Memory B cell (primary cell): ENCODE results near the gene ATP8A2.
A peak's percentile ranks its signal among the peaks of the same experiment; 100 is the strongest.
"Not testable (repeated sequence)": the region's sequence is repeated elsewhere in the genome, so short reads cannot be mapped to it uniquely, and the experiment has no call there.

ENCODE experiments used
- ATAC-seq: fragments of 150-1000 bp; cut with Tn5 transposase; 2 replicates; pipeline ENCODE4 v1.10.0; 2021; ENCODE audit warnings: low read depth, mild to moderate bottlenecking, moderate library complexity
- DNase-seq, 2 donors: peaks; one replicate each; pipeline ENCODE4 v3.0.0; 2022; ENCODE audit warnings: low spot score in 2 of 2
- H3K27ac Mint-ChIP-seq: one replicate; pipeline ENCODE4 v1.8.0; 2022; ENCODE audit warnings: mild to moderate bottlenecking, moderate library complexity, mixed read lengths
- H3K27me3 Mint-ChIP-seq: one replicate; pipeline ENCODE4 v1.8.0; 2022; ENCODE audit warnings: mixed read lengths
- H3K36me3 Mint-ChIP-seq: one replicate; pipeline ENCODE4 v1.8.0; 2022; ENCODE audit warnings: mild to moderate bottlenecking, mixed read lengths
- H3K4me1 Mint-ChIP-seq: one replicate; pipeline ENCODE4 v1.8.0; 2022; ENCODE audit warnings: mixed read lengths
- H3K4me3 Mint-ChIP-seq: one replicate; pipeline ENCODE4 v1.8.0; 2022; ENCODE audit warnings: mild to moderate bottlenecking, moderate library complexity, mixed read lengths
- H3K9me3 Mint-ChIP-seq: one replicate; pipeline ENCODE4 v1.8.0; 2022; ENCODE audit warnings: mixed read lengths

ATP8A2 gene

DNA sequence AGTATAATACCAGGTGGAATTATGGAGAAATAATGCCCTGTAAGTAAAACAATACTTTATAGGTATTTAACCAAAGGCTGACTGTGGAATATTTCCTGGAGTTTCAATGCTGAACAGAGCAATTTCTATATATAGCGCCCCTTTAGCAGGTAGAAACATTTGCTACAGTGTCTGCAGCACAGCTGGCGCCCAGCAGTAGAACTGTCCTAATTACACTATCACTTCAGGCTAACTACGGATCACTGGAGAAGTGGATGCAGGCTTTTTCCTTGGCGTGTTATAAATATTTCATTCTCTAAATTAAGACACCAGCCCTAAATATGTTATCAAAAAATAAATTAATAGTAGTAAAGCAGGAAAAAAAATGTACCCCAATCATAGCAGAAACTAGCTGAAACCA, 677.0 kb downstream of the ATP8A2 start:
- peaks cover 22% of the 10 kb centered on the region for H3K27me3 Mint-ChIP-seq
- no peak overlapping the region for H3K4me3 Mint-ChIP-seq
- H3K36me3 Mint-ChIP-seq = no peaks in the 10 kb centered on the region
- no peak overlapping the region for H3K27ac Mint-ChIP-seq
- H3K9me3 Mint-ChIP-seq = no peaks in the 10 kb centered on the region
- DNase-seq = no peak
- no peaks in the 10 kb centered on the region for H3K4me1 Mint-ChIP-seq
- no peak for ATAC-seq

DNA sequence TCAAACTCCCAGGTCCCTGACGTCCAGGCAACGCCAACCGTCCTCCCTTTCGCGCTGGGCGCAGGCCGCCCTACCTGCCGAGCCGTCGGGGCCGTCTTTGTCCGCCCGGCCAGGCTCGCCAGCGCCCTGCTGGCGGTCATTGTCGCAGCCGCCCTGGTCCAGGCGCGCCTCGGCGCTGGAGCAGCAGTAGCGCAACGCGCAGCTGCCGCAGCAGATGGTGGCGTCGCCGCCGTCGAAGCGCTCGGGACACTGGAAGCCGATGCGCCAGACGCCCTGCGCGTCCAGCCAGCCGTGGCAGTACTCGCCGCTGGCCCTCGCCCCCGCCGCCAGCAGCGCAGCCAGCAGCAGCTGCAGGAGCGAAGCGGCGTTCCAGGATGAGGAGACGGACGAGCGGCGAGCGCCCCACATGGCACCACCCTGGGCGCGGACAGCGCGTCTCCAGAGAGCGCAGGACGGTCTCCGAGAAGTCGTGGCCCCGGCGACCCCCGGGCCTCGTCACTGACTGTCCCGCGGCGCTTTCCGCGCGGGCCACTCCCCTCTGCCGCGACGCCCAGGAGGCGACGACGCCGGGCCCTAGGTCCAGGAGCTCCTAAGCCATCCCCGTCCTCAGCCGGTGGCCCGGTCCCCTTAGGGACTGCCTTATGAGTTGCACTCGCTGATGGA, 678.9 kb downstream of the ATP8A2 start:
- H3K4me1 Mint-ChIP-seq = no peaks in the 10 kb centered on the region
- ATAC-seq (no peak), DNase-seq (no peak)
- H3K9me3 Mint-ChIP-seq = no peaks in the 10 kb centered on the region
- no peaks in the 10 kb centered on the region for H3K36me3 Mint-ChIP-seq
- no peak overlapping the region for H3K4me3 Mint-ChIP-seq
- no peak overlapping the region for H3K27ac Mint-ChIP-seq
- peaks cover 22% of the 10 kb centered on the region for H3K27me3 Mint-ChIP-seq

- ATAC-seq = no peak
- Mint-ChIP-seq H3K4me1 (no peaks in the 10 kb centered on the region), H3K9me3 (no peaks in the 10 kb centered on the region), H3K27me3 (peaks cover 22% of the 10 kb centered on the region), H3K4me3 (no peak overlapping the region), H3K27ac (no peak overlapping the region), H3K36me3 (no peaks in the 10 kb centered on the region)
- no peak for DNase-seq
Observed at GRCh38 chr13:26051231-26051656, 679.5 kb downstream of the ATP8A2 start.

DNA sequence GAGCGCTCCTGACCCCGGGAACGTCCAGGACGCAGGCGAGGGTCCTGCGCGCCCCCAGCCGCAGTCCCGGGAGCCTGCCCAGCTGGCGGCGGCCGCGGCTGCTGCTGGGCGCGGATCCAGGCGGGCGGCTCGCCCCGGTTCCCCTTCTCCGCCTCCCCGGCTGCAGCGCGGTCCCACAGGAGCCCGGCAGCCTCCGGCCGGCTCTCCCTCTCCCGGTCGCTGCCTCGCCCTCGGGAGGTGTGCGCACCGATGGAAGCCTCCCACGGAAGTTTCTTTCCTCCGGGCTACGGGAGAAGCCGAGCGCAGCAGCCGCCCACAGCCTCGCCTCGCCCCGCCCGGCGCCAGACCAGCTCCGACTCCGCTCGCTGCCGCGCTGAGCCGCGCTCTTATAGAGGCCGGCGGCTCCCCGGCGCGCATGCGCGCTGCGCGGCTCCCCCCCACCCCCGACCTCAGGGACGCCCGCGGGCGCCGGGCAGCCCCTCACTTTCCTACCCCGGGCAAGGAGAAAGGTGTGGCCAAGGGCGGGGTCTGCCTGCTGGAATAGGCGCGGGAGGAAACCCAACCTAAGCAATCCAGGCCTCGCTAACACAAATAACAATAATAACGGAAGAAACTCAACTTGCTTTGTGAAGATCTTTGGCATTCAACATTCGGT, 680.0 kb downstream of the ATP8A2 start, which contains the start of gene SHISA2:
Gene SHISA2 (minus strand): TSS at position 360 of the 655 bp plus-strand sequence. CDS start 1,041 bp downstream, outside the sequence.
- H3K27me3 Mint-ChIP-seq = peaks cover 21% of the 10 kb centered on the region
- H3K36me3 Mint-ChIP-seq = no peaks in the 10 kb centered on the region
- no peaks in the 10 kb centered on the region for H3K9me3 Mint-ChIP-seq
- ATAC-seq = peak; percentile 35
- no peak for DNase-seq
- peak within 1 kb of the TSS; percentile 39 for H3K4me3 Mint-ChIP-seq
- H3K27ac Mint-ChIP-seq = no peak within 1 kb of the TSS
- no peaks in the 10 kb centered on the region for H3K4me1 Mint-ChIP-seq

GRCh38 chr13:26052337-26052736, 680.6 kb downstream of the ATP8A2 start:
- H3K4me3 Mint-ChIP-seq = peak overlapping the region; percentile 39
- no peak overlapping the region for H3K27ac Mint-ChIP-seq
- peaks cover 20% of the 10 kb centered on the region for H3K27me3 Mint-ChIP-seq
- H3K9me3 Mint-ChIP-seq = no peaks in the 10 kb centered on the region
- no peak for ATAC-seq
- no peaks in the 10 kb centered on the region for H3K4me1 Mint-ChIP-seq
- H3K36me3 Mint-ChIP-seq = no peaks in the 10 kb centered on the region
- DNase-seq = no peak

DNA sequence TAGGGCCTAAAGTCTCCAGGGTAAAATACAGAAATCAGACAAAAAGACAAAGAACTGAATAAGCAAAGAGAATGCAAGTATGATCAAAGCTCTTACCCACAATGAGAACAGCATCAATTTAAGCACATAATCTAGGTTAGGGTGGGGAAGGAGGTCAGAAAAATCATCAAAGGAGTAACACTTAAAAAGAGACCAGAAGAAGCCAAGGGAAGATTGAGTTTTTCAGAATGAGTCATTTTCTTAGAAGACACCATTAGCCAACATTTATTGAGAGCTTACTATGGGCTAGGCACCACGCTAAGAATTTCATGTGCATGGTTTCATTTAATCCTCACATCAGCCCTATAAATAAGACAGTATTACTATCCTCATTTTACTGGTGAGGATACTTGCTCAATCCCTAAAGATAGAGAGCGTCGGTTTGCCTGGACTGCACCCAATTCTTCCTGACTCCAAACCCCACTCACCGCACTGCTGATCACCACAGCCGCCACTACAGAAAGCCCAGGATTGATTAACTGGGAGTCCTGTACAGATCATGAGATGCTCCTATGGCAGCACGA, 681.7 kb downstream of the ATP8A2 start:
- H3K27me3 Mint-ChIP-seq = peaks cover 19% of the 10 kb centered on the region
- no peak overlapping the region for H3K27ac Mint-ChIP-seq
- no peak overlapping the region for H3K4me3 Mint-ChIP-seq

DNA sequence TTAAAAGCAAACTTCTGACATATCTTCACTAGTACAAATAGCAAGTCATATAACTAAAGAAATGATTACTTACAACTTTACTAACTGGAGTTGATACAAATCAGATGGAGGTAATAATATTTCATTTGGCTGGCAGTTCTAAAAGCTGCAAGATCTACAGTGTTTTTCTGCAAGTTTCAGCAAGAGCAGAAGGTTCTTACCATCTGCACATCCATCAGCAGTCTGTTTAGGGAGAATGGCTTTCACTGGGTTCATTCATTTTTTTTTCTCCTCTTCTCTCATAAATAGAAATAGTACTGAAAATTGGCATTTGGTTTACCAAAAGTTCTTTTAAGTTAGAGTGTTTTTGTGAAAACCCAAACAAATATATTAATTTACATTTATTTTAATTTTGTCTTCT, 683.1 kb downstream of the ATP8A2 start:
- H3K36me3 Mint-ChIP-seq = no peaks in the 10 kb centered on the region
- H3K4me1 Mint-ChIP-seq = no peaks in the 10 kb centered on the region
- no peak overlapping the region for H3K4me3 Mint-ChIP-seq
- peaks cover 12% of the 10 kb centered on the region for H3K27me3 Mint-ChIP-seq
- DNase-seq (no peak), ATAC-seq (no peak)
- no peak overlapping the region for H3K27ac Mint-ChIP-seq
- H3K9me3 Mint-ChIP-seq = no peaks in the 10 kb centered on the region

More for the DNA sequence above, 681.7 kb downstream of the ATP8A2 start:
- no peak for DNase-seq
- H3K36me3 Mint-ChIP-seq = no peaks in the 10 kb centered on the region
- no peaks in the 10 kb centered on the region for H3K9me3 Mint-ChIP-seq
- ATAC-seq = no peak
- no peaks in the 10 kb centered on the region for H3K4me1 Mint-ChIP-seq

DNA sequence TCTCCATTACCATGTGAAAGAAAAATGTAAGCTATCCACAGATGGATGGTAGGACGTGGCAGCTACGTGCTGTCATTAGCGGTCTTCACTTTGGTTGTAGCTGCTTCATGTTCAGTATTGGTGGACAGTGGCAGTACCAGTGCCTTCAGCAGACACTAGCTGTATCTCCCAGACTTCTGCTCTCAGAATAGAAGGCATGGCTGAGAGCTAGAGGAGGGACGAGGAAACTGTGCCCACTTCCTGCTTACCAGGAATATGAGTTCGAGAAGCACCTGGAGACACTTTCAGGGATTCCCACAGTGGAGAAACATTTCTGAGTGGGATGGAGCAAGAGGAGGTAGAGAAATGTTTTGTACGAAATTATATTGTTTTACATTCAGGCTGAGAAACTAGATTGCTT, 686.9 kb downstream of the ATP8A2 start:
- DNase-seq (no peak), ATAC-seq (no peak)
- H3K4me1 Mint-ChIP-seq = no peaks in the 10 kb centered on the region
- no peak overlapping the region for H3K27ac Mint-ChIP-seq
- no peaks in the 10 kb centered on the region for H3K36me3 Mint-ChIP-seq
- H3K27me3 Mint-ChIP-seq = peaks cover 4% of the 10 kb centered on the region
- no peak overlapping the region for H3K4me3 Mint-ChIP-seq
- no peaks in the 10 kb centered on the region for H3K9me3 Mint-ChIP-seq

DNA sequence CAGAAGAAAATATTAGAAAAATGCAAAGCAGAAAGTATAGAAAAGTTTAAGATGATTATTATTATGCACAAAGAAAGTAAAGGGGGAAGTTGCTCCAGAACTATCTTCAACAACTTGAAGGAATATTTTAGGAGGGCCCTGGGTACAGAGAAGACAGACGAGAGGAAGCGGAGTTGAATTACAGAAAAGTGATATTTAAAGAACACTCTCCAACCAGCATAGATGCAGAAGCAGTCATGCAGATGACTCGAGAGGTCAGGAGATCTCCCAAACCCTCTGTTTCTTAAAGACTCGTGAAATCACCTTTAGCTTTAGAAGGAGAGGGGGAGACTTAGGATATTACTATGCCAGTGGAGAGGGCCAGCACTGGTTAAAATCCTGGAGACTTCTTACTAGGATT, 688.6 kb downstream of the ATP8A2 start:
- H3K27ac Mint-ChIP-seq = no peak overlapping the region
- no peaks in the 10 kb centered on the region for H3K9me3 Mint-ChIP-seq
- H3K4me3 Mint-ChIP-seq = no peak overlapping the region
- H3K4me1 Mint-ChIP-seq = no peaks in the 10 kb centered on the region
- H3K27me3 Mint-ChIP-seq = peaks cover 4% of the 10 kb centered on the region
- no peak for ATAC-seq
- no peaks in the 10 kb centered on the region for H3K36me3 Mint-ChIP-seq
- DNase-seq = no peak

GRCh38 chr13:26061256-26061655, 689.5 kb downstream of the ATP8A2 start:
- H3K9me3 Mint-ChIP-seq = no peaks in the 10 kb centered on the region
- no peak overlapping the region for H3K4me3 Mint-ChIP-seq
- H3K27me3 Mint-ChIP-seq = peaks cover 4% of the 10 kb centered on the region
- no peak overlapping the region for H3K27ac Mint-ChIP-seq
- ATAC-seq (no peak), DNase-seq (no peak)
- no peaks in the 10 kb centered on the region for H3K36me3 Mint-ChIP-seq
- no peaks in the 10 kb centered on the region for H3K4me1 Mint-ChIP-seq

- Mint-ChIP-seq H3K4me3 (no peak overlapping the region), H3K27ac (no peak overlapping the region), H3K4me1 (no peaks in the 10 kb centered on the region), H3K27me3 (peaks cover 5% of the 10 kb centered on the region), H3K9me3 (no peaks in the 10 kb centered on the region), H3K36me3 (no peaks in the 10 kb centered on the region)
- ATAC-seq (no peak), DNase-seq (no peak)
Observed at GRCh38 chr13:26061947-26062346, 690.2 kb downstream of the ATP8A2 start.

- Mint-ChIP-seq H3K36me3 (no peaks in the 10 kb centered on the region), H3K27ac (no peak overlapping the region), H3K4me1 (no peaks in the 10 kb centered on the region), H3K27me3 (peaks cover 1% of the 10 kb centered on the region), H3K9me3 (no peaks in the 10 kb centered on the region), H3K4me3 (no peak overlapping the region)
- ATAC-seq (no peak), DNase-seq (no peak)
Observed at GRCh38 chr13:26062853-26063444, 691.2 kb downstream of the ATP8A2 start.

DNA sequence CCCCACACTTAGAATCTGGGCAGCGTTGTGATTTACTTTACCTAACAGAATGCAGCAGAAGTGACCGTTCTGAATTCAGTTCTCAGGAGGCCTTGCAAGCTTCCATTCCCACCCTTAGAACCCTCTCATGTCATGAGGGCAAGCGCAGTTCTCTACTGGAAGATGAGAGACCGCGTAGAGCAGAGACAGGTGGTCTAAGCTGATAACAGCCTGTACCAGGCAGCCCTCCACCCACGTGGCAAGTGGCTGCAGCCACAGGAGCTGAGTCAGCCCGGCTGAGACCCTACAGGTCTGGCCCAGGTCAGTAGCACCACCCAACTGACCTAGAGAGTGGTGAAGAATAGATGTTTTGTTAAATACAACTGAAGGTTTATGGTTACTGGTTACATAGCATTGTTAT, 694.7 kb downstream of the ATP8A2 start:
- H3K9me3 Mint-ChIP-seq, H3K36me3 Mint-ChIP-seq, H3K27ac Mint-ChIP-seq, DNase-seq, ATAC-seq, H3K4me3 Mint-ChIP-seq, H3K4me1 Mint-ChIP-seq, H3K27me3 Mint-ChIP-seq: not testable (repeated sequence)

DNA sequence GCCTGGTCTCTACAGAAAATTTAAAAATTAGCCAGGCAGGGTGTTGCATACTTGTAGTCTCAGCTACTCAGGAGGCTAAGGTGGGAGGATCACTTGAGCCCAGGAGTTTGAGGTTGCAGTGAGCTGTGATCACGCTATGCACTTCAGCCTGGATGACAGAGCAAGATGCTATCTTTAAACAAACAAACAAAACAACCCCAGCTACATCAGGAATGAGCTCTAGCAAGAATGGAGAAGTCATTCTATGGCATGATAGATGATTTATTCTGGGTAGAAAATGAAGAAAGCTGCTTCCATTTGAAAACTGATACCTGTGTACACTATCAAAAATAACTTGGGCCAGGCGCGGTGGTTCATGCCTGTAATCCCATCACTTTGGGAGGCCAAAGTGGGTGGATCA, 695.8 kb downstream of the ATP8A2 start:
- no peak for ATAC-seq
- H3K9me3 Mint-ChIP-seq = no peaks in the 10 kb centered on the region
- H3K36me3 Mint-ChIP-seq = no peaks in the 10 kb centered on the region
- H3K27me3 Mint-ChIP-seq = peaks cover 10% of the 10 kb centered on the region
- H3K4me3 Mint-ChIP-seq = no peak overlapping the region
- H3K27ac Mint-ChIP-seq = no peak overlapping the region
- no peak for DNase-seq
- no peaks in the 10 kb centered on the region for H3K4me1 Mint-ChIP-seq
